Left cardiac atrium (tissue), 4 donors: ENCODE data around the gene PROM2. TPM values are rescaled to one million over a fixed set of nuclear protein-coding genes. Genes with fewer than 3 reads are reported as not detected.
"Not testable (repeated sequence)": the region's sequence is repeated elsewhere in the genome, so short reads cannot be mapped to it uniquely, and the experiment has no call there.

Experiments
- ATAC-seq, 2 donors: fragments of 200-7000 bp; cut with Tn5 transposase; one replicate each; pipeline ENCODE4 v1.9.1; 2020; ENCODE audit warnings: mild to moderate bottlenecking in 2 of 2, moderate library complexity in 2 of 2
- DNase-seq: peaks from one replicate; pipeline ENCODE4 v3.0.0-alpha.2; 2020
- intact Hi-C, 2 donors: fragments of 100-400 bp; cut with DNase I; formaldehyde crosslinking; loops; one replicate each; pipeline versions ENCODE4 v1.14.1 to v1.15.1; 2022 to 2023
- long read RNA-seq: library from polyadenylated mRNA; unstranded; transcript quantifications from one replicate; pipeline ENCODE4 v2.0.0, GENCODE V29; 2021
- total RNA-seq, 2 donors: library from RNA; stranded (reverse); fragmentation: NEBNext Ultra II Directional; extraction: Animal tissue kit (Norgen Biotek cat#: 25700); gene quantifications; one replicate each; pipeline ENCODE4 v1.2.1, GENCODE V29; 2021
- donor health status: DM: no; HTN: yes; CAD: no.
- donor health status: DM: no; HTN: yes; CAD: no; lungs with severe emphysema.
- donor health status: DM: yes; HTN: yes; CAD: no.
- donor health status: Dilated cardiomyopathy.

PROM2 gene, protein sequence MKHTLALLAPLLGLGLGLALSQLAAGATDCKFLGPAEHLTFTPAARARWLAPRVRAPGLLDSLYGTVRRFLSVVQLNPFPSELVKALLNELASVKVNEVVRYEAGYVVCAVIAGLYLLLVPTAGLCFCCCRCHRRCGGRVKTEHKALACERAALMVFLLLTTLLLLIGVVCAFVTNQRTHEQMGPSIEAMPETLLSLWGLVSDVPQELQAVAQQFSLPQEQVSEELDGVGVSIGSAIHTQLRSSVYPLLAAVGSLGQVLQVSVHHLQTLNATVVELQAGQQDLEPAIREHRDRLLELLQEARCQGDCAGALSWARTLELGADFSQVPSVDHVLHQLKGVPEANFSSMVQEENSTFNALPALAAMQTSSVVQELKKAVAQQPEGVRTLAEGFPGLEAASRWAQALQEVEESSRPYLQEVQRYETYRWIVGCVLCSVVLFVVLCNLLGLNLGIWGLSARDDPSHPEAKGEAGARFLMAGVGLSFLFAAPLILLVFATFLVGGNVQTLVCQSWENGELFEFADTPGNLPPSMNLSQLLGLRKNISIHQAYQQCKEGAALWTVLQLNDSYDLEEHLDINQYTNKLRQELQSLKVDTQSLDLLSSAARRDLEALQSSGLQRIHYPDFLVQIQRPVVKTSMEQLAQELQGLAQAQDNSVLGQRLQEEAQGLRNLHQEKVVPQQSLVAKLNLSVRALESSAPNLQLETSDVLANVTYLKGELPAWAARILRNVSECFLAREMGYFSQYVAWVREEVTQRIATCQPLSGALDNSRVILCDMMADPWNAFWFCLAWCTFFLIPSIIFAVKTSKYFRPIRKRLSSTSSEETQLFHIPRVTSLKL
- total RNA-seq, result under 1 TPM; 0.29 to 0.84 TPM
- long read RNA-seq, result 0 reads

DNA sequence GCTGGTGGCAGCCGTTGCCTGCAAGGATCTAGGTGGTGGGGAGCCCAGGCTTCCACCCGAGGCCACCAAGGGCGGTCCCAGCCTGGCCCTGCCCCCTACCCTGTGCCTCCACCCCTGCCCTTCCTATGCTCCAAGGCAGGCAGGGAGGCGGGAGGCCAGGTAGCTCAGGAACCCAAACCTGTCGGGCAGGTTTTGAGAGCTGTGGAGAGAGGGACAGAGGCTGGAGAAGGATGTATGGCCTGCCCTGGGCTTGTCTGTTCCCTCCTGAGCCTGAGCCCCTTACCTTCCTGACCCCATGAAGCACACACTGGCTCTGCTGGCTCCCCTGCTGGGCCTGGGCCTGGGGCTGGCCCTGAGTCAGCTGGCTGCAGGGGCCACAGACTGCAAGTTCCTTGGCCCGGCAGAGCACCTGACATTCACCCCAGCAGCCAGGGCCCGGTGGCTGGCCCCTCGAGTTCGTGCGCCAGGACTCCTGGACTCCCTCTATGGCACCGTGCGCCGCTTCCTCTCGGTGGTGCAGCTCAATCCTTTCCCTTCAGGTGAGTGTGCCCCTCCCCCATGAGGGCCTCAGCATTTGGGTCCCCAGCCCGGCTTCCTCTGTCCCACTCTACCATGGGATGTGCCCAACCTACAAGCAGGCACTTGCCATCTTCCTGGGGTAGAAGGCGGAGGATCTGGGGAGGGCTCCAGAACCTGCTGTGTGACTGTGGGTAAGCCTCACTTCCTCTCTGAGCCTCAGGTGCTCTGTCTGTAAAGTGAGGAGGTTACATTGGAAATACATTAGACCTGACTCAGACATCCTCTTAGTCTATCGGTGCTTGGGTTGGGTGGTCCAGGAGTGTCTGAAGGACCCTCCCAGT is at the start of gene PROM2:
Gene PROM2 (plus strand): TSS at position 159 of the 860 bp plus-strand sequence. CDS start 137 bp downstream, at position 296.
- DNase-seq, result no peak
- no peak for ATAC-seq
- intact Hi-C loops, result no loop called here

DNA sequence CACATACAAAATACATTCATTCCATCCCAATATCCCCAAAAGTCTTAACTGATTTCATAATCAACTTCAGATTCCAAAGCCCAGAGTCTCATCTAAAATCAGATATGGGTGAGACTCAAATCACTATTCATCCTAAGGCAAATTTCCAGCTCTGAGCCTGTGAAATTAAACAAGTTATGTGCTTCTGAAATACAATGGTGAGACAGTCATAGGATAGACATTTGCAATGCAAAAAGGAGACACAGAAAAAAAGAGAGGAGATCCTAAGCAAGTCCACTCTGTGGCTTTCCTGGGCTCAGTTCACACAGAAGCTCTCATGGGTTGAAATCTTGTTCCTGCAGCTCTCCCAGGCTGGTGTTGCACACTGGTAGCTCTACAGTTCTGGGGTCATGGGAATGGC is 48.6 kb upstream of the PROM2 start:
- intact Hi-C loops, result no loop called here
- ATAC-seq (no peak), DNase-seq (no peak)

DNA sequence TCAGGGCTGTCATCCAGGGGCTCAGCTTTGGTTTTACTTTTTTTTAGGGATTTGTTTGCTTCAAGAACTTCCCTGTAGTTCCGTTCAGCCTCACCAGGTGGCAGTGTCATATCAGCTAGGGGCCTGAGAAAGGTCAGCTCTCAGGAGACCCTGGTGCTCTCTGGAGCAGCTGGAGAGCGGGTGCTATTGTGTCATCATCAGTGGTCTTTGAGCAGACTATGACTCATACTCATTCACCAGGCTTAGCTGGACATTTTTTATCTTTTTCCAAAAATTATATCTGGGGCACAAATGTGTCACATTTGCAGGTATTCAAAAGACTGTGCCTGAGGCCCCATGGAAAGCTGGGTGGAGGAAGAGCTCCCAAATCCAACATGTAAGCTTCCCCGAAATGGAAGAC is 42.5 kb upstream of the PROM2 start:
- DNase-seq (no peak), ATAC-seq (peak in 1 of 2 donors; percentile 35)
- intact Hi-C loops, result no loop called here

DNA sequence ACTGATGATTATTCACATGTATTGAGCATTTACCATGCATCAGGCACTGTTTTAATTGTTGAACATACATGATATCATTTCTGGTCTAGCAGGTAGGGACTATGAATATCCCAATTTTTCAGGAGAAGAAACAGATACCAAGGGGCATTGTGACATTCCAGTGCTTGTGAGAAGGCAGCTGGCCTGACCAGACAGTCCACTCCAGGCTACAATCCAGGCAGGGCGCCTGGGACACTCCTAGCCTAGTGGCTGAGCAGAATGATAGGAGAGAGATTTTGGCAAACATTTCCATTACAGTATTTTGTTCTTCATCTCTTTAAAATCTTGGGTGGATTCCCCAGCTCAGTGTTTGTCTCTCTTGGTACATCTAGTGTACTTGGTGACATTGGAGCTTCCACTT is 42.0 kb upstream of the PROM2 start:
- intact Hi-C loops, result no loop called here
- DNase-seq (no peak), ATAC-seq (no peak)

- no peak for ATAC-seq
- no peak for DNase-seq
- intact Hi-C loops, result no loop called here
Measured at GRCh38 chr2:95234286-95234785, 39.9 kb upstream of the PROM2 start.

DNA sequence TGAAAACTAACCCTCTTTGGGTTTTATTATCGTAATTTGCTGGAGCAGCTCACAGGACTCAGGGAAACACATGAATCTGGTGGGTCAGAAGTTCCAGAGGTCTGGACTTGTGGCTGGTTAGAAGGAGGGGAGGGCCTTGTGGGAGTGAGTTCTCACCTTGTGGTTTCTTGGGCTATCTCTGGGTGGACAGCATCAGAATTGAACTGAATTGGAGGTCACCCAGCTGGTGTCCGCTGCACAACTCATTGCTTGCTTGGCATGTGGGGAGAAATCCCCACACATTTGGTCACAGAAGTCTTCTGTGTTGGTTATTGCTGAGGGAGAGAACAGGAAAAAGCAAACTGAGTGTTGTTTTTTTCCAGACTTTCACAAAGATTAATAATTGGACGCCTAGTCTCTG is 39.4 kb upstream of the PROM2 start:
- intact Hi-C loops, result no loop called here
- no peak for DNase-seq
- ATAC-seq, result no peak

DNA sequence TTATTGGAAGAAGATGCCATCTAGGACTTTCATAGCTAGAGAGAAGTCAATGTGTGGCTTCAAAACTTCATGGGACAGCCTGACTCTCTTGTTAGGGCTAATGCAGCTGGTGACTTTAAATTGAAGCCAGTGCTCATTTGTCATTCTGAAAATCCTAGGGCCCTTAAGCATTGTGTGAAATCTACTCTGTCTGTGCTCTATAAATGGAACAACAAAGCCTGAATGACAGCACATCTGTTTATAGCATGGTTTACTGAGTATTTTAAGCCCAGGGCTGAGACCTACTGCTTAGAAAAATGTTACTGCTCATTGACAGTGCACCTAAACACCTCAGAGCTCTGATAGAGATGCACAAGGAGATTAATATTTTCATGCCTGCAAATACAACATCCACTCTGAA is 36.1 kb upstream of the PROM2 start:
- intact Hi-C loops, result no loop called here
- no peak for DNase-seq
- no peak for ATAC-seq

DNA sequence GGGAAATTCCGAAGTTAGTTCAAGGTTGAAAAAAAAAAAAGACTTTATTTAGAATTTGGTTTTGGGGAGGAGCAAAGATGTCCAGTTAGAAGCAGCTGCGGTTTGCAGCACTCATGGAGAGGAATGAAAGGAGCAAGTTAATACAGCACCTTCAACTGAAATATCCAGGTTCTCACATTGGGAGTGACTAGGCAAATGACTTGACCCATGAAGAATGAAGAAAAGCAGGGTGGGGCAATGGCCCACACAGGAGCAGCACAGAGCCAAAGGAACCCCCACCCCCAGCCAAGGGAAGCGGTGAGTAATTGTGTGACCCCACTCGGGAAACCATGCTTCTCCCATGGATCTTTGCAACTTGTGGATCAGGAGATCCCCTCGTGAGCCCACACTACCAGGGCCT is 34.2 kb upstream of the PROM2 start:
- ATAC-seq, result no peak
- DNase-seq, result no peak
- intact Hi-C loops, result no loop called here

- intact Hi-C loops, result no loop called here
Measured at GRCh38 chr2:95240556-95240955, 33.7 kb upstream of the PROM2 start.

GRCh38 chr2:95242084-95242483 is 32.2 kb upstream of the PROM2 start:
- intact Hi-C loops, DNase-seq: not testable (repeated sequence)

More at GRCh38 chr2:95240556-95240955, 33.7 kb upstream of the PROM2 start:
- no peak for DNase-seq
- no peak for ATAC-seq

GRCh38 chr2:95258271-95258670 is 16.0 kb upstream of the PROM2 start:
- ATAC-seq (no peak), DNase-seq (no peak)
- intact Hi-C loops, result no loop called here

More at GRCh38 chr2:95242084-95242483, 32.2 kb upstream of the PROM2 start:
- ATAC-seq, result not testable (repeated sequence)

GRCh38 chr2:95260028-95261023 is 13.9 kb upstream of the PROM2 start:
- DNase-seq (no peak), ATAC-seq (no peak)
- intact Hi-C loops, result no loop called here

GRCh38 chr2:95261602-95262001 is 12.6 kb upstream of the PROM2 start:
- intact Hi-C loops, result no loop called here
- no peak for DNase-seq

GRCh38 chr2:95262896-95263542 is 11.2 kb upstream of the PROM2 start:
- ATAC-seq (peak in 1 of 2 donors; percentile 30), DNase-seq (no peak)
- intact Hi-C loops, result no loop called here

More at GRCh38 chr2:95261602-95262001, 12.6 kb upstream of the PROM2 start:
- ATAC-seq, result no peak

DNA sequence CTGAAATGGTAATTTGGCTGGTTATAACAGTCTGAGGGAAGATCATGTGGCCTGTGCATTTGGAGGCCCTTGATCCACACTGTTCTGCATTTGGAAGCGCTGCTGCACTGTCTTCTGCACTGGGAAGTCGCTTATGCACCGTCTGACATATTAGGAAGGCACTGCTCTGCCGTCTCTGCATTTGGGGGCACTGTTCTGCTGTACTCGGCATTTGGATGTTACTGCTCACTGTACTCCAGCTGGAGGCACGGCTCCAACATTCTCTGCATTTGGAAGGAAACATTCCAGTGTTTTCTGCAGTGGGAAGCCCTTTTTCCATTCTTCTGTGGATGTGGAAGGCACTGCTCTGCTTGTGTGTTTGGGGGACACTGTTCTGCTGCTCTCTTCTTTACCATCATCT is 9.6 kb upstream of the PROM2 start:
- DNase-seq, result no peak
- intact Hi-C loops, result no loop called here
- no peak for ATAC-seq

DNA sequence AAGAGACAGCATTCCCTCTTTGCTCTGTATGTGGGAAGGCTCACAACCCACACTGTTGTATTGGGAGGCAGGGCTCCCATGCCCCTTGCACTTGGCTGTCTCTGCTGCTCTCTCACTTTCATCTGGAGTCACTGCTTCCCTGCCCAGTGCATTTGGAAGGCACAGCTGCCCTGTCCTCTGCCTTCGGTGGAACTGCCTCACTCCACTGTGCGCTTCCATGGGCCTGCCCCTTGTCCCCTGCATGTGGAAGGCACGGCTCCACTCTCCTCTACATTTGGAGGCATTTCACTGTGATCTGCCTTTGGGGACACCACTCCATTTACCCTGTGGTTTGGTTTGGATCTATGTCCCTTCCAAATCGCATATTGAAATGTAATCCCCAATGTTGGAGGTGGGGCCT is 9.1 kb upstream of the PROM2 start:
- DNase-seq (no peak), ATAC-seq (no peak)
- intact Hi-C loops, result no loop called here

- ATAC-seq (no peak), DNase-seq (no peak)
- intact Hi-C loops, result no loop called here
Measured at GRCh38 chr2:95266781-95267430, 7.3 kb upstream of the PROM2 start.
